ENCODE measurements around the gene PDXP.

The PDXP gene

DNA sequence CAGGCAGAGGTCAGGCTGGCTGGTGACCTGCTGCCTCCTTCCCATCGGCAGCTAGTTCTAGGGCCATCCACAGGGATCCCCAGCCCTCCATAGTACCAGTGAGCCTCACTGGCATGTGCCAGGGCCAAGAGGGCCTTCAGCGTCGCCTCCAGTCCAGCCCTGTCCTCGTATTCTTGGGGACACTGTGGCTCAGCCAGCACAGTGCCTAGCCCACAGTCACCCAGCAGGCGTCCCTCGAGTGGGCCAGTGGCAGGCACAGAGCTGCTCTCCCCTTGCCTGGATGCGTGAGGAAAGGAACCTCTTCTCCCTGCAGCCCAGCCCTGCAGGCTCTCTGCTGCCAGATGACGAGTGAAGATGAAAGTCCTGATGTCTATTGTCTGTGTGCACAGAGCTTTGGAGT lies 29.7 kb upstream of the PDXP start:
- DNase-seq (ENCODE audit: low read depth in 3 of 3), result no peak

GRCh38 chr22:37629928-37630327 lies 28.6 kb upstream of the PDXP start:
- DNase-seq (ENCODE audit: low read depth in 3 of 3), result no peak

GRCh38 chr22:37630839-37631435 lies 27.6 kb upstream of the PDXP start:
- no peak for DNase-seq (ENCODE audit: low read depth in 3 of 3)

DNA sequence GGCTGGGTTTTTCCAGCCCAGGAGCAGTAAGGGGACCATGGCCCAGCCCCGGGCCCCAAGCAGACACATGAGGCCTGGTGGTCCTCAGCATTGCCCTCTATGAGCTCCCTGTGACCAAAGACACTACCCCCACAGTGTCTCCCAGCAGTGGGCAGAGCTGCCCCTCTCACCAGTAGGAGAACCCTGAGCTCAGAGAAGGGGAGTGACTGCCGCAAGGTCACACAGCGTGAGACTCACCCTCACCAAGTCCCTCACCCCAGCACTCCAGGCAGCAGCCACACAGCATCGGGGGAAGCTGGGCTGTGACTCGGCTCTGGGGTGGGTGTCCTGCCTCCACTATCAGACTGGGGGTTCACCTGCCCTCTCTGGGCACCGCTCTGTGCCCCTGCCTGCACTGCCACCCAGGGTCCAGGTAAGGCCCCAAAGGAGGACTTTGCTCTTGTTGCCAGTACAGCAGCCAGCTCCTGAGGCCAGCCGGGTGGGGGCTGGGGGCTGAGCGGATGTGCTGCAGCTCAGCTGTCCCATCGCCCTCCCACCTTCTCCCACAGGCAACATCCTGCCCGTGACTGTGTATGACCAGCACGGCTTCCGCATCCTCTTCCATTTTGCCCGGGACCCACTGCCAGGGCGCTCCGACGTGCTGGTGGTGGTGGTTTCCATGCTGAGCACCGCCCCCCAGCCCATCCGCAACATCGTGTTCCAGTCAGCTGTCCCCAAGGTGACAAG lies 26.9 kb upstream of the PDXP start:
- DNase-seq (ENCODE audit: low read depth in 3 of 3), result no peak

- DNase-seq (ENCODE audit: low read depth in 3 of 3), result no peak
Measured at GRCh38 chr22:37632174-37633088, 26.1 kb upstream of the PDXP start.

DNA sequence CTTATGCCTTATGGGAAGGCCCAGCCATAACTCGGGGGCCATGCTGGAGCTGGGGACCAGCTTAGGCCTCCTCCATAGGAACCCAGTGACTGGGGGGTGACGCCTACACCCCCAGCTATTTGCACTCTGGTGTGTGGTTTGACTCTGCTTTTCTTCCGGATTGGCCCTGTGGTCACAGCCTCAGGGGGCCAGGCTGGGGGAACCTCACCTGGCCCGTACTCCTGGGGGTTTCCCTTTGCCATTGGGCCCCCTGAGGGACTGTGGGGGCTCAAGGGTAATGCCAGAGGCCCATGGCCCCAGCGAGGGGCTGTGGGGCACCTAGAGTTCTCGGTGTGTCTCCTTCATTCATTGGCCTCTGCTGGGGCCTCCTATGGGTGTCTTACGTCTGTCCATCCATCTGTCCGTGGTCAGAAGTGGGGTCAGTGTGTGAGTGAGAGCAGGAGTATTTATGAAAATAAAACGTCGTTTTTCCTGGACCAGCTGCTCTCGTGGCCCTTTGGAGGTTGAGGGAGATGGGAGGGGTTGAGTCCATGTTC lies 25.4 kb upstream of the PDXP start:
- no peak for DNase-seq (ENCODE audit: low read depth in 3 of 3)

DNA sequence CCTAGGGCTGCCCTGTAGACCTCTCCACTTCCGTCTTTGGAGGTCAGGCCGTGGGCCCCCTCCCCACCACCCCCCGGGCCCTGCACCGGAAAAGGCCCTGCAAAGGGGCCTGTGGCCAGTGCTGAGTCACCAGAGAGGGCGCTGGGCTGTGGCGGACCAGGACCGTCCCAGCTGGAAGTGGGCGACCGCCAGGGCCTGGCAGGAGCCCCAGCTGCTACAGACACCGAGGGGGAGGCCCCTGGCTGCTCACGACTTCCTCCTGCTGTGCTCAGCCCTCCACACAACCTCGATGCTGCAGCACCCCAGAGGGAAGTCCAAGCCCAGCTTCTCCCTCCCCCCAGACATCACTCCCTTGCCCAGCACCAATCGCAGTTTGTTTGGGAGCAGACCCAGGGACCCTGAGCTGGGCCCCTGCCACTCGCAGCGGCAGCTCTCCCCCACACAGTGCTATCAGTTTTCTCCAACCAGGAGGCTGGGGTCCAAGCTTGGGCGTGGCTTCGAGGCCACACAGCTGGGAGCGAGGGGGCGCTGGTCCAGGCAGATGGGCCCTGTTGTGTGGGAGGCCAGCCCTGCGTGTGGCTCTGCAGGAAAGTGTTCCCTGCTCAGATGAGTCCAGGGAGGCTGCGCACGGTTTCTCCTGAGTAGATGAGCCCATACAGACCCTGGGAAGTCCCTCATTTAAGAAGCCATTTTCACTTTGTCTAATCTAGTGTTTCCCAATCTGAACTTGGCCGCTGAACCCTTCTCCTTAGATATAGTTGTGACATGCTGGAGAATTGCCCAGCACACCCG lies 24.7 kb upstream of the PDXP start:
- DNase-seq (ENCODE audit: low read depth in 3 of 3), result peak in 2 of 3 donors; percentile 28 to 60

DNA sequence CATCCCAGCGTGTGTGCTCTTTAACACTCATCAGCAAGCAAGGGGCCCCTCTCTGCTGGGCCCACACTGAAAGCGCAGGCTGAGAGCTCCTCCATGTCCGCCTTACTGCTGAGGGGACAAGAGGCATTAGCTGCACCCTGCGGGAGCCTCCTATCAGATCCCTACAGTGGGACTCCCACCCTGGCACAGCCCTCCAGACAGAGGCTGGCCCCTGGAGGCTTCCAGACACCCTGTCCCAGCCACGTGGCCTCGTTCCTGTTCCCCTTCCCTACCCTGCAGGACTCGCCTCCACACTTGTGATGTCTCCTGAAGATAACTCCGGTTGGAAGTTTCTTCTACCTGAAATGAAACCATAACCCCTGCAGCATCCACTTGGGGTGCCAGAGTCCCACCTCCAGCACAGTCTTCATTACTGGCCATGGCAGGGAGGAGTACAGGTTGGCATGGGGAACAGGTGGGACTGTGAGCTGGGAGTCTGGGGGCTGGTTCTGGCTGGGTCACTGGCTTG lies 24.1 kb upstream of the PDXP start:
- no peak for DNase-seq (ENCODE audit: low read depth in 3 of 3)

GRCh38 chr22:37635157-37635556 lies 23.4 kb upstream of the PDXP start:
- DNase-seq (ENCODE audit: low read depth in 3 of 3), result no peak

GRCh38 chr22:37636186-37636948 lies 22.2 kb upstream of the PDXP start:
- no peak for DNase-seq (ENCODE audit: low read depth in 3 of 3)

DNA sequence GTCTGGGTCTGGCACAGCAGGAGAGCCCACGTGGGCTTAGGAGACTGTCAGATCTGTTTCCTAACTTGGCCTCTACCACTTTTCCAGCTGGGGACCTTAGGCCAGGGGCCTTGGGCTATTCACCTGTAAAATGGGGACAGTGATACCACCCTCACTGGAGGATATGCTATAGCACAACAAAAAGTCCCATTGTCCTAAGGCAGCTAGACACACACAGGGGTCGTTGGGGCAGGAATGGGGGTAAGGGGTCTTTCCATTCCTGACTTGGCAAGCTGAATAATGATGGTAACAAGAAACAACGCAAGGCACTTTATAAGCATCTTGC lies 21.6 kb upstream of the PDXP start:
- no peak for DNase-seq (ENCODE audit: low read depth in 3 of 3)

- no peak for DNase-seq (ENCODE audit: low read depth in 3 of 3)
Measured at GRCh38 chr22:37638391-37639069, 20.0 kb upstream of the PDXP start.

DNA sequence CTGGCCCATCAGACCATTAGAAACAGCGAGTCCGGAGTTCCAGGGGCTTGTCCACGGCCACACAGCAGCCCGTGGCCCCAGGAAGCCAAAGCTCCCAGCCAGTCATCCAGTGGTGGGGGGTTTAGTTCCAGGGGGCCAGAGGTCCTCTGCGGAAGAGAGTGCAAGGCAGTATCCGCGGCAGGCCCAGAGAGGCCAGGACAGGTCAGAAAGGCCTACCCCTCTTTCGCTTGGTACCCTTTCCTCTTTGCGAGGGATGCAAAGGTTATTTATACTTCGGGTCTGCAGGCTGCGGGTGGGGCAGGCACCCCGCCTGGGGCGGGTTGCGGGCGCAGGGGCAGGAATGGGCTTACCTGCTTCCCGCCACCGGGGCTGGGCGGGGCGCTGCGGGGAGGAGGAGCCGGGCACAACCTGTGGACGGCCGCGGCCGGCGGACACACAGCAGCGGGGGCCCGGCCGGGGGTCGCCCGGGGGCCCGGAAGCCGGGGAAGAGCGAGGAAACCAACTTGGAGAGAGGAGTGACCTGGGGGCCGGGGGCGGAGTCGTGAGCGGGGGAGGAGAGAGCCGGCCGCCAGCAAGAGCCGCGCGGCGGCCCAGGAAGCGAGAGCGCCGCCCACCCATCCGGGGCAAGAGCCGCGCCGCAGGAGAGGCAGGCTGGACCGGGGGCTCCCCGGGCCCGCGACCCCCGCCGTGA lies 19.3 kb upstream of the PDXP start, which contains the start of gene SH3BP1:
Gene SH3BP1 (plus strand): TSS at position 600 of the 691 bp plus-strand sequence. CDS start 119 bp downstream, outside the sequence.
- DNase-seq (ENCODE audit: low read depth in 3 of 3), result no peak

DNA sequence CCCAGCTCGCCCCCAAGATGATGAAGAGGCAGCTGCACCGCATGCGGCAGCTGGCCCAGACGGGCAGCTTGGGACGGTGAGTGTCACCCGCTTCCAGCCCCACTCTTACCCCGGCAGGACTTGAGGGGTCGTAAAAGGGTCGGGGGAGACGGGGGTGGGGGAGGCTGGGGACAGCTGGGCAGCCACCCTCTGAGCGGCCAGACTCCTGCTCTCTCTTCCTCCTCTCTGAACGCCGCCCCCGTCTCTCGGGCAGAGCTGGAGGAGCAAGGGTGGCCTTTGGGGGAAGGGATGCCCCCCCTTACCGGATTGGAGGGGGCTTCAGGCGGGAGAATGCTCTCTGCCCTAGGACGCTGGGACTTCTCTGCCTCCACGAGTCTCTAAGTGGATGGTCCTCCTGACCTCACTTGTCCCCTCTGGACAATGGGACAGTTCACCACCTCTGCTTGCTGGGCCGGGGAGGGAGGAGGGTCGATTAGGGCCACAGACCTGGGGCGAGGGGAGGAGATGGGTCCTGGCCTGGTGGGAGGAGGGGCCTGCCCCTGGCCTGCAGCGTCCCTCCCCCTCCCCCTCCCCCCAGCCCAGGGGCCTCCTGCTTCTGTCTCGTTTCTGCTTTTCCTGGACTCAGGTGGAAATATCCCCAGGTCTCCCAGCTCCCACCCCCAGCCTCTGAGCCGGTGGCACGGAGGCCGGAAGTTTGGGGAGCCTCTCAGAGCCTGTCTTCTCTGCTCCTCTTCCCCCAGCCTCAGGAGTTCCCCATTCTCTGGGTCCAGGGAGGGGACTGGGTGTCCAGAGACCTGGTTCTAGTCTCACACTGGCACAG lies 18.5 kb upstream of the PDXP start:
- DNase-seq (ENCODE audit: low read depth in 3 of 3), result no peak

DNA sequence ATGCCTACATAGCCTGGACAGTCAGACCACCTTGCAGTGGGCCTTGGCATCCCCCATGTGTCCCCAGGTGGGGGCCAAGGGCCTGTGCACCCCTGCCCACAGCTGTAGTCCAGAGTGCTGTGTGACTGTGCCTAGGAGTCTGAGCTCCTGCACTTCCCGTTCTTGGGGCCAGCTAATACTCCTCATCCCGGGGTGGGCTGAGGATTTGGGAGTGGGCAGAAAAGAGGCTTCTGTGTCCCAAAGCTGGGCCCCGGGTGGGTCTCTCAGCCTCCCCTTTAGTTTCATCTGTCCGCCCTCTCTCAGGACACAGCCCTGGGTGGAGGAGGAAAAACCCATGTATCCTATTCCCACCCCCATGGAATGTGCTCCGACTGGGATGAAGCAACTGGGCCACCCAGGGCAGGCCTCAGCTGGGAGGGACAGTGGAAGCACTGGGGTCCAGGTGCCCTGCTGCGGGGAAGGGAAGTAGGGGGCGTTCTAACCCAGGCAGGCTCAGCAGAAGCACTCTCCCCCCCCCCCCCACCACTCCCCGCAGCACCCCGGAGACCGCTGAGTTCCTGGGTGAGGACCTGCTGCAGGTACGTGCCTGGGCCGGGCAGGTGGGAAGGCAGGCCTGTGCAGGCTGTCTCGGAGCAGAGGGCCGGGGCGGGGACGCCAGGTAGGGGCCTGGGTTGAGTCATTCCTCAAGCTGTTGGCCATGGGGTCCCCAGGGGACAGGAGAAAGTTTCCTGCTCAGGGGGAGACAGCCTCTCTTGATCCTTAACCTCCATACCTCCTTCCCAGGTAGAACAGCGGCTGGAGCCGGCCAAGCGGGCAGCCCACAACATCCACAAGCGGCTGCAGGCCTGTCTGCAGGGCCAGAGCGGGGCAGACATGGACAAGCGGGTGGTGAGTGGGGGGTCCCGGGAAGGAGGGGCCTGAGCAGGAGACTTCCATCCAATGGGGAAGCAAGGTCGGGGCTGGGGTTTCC lies 17.6 kb upstream of the PDXP start:
- no peak for DNase-seq (ENCODE audit: low read depth in 3 of 3)

DNA sequence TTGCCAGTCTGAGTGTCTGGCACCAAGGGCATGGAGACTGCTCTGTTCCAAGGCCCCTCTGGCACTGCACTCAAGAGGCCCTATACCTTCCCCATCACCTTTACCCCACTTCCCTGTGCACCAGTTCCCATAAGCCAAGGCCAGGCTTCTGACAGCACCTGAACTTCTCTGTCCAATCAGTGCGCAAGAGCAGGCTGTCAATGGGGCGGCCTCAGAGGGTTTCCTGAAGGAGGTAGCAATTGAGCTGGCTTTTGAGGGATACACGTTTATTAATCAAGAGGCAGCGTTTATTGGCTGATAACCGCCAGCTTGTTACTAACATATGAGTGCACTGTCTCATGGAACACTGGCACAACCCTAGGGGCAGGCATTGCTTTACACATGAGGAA lies 17.0 kb upstream of the PDXP start:
- DNase-seq (ENCODE audit: low read depth in 3 of 3), result no peak

- peak; percentile 73 to 83 (median 83) for DNase-seq (ENCODE audit: low read depth in 3 of 3)
Measured at GRCh38 chr22:37643225-37643847, 15.2 kb upstream of the PDXP start.
